Measurements from ENCODE around the gene SYCP1. TPM values are rescaled to one million over a fixed set of nuclear protein-coding genes. Genes with fewer than 3 reads are reported as not detected.
"Not testable (repeated sequence)": the region's sequence is repeated elsewhere in the genome, so short reads cannot be mapped to it uniquely, and the experiment has no call there.

SYCP1 gene
- total and polyA plus RNA-seq, 8 donors: not detected

DNA sequence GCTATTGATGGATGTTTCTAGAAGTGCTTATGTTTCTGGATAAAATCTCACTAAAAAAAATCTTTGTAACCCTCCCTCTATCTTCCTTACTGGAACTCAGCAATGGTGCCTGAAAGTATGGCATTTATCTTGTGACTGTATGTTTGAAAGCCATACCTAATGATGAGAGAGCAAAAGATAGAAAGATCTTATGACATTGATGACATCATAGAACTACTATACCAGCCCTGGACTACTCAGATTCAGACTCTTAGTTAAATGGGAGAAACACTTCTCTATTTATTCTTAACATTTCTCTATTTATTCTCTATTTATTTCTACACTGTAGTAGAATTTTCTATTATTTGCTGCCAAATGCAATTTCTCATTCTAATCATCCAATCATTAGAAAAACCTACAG is 32.7 kb upstream of the SYCP1 start:
- no peak overlapping the region for H3K4me3 ChIP-seq
- peaks cover 0 to 13% (median 5%) of the 10 kb centered on the region in 4 donors for H3K9me3 ChIP-seq
- no peaks in the 10 kb centered on the region for H3K4me1 ChIP-seq
- DNase-seq: no peak
- no peak for TF ChIP-seq POLR2AphosphoS5 (IDR thresholded peaks at IDR 0.05)
- TF ChIP-seq POLR2A (IDR thresholded peaks at IDR 0.05): no peak
- TF ChIP-seq EP300 (IDR thresholded peaks at IDR 0.05): no peak
- TF ChIP-seq, protein P1, sequence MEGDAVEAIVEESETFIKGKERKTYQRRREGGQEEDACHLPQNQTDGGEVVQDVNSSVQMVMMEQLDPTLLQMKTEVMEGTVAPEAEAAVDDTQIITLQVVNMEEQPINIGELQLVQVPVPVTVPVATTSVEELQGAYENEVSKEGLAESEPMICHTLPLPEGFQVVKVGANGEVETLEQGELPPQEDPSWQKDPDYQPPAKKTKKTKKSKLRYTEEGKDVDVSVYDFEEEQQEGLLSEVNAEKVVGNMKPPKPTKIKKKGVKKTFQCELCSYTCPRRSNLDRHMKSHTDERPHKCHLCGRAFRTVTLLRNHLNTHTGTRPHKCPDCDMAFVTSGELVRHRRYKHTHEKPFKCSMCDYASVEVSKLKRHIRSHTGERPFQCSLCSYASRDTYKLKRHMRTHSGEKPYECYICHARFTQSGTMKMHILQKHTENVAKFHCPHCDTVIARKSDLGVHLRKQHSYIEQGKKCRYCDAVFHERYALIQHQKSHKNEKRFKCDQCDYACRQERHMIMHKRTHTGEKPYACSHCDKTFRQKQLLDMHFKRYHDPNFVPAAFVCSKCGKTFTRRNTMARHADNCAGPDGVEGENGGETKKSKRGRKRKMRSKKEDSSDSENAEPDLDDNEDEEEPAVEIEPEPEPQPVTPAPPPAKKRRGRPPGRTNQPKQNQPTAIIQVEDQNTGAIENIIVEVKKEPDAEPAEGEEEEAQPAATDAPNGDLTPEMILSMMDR (IDR thresholded peaks at IDR 0.05): no peak
- H3K27ac ChIP-seq: no peak overlapping the region
- no peaks in the 10 kb centered on the region for H3K27me3 ChIP-seq
- H3K36me3 ChIP-seq: no peaks in the 10 kb centered on the region
- intact Hi-C loops (cut with DNase I; ENCODE audit: low total_unique reads): no loop called here

DNA sequence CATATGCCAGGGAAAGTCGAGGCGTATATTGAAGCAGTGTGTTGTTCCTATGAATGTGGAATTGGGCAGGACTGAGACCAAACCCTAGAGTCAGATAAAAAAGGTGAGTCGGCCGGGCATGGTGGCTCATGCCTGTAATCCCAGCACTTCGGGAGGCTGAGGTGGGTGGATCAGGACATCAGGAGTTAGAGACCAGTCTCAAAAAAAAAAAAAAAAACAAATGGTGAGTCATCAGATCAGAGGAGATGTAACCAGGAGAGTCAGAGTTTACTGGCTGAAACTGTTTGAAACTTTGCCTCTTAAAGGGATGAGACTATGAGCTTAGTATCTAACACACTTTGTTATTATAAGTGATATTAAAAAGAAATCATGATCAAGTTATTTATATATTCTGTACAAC is 26.4 kb upstream of the SYCP1 start:
- WGBS, 5 donors: 77 to 84% (median 82%) methylated on average over 5 of the region's 5 CpGs
- Histone ChIP-seq H3K27ac (no peak overlapping the region), H3K27me3 (no peaks in the 10 kb centered on the region), H3K36me3 (no peaks in the 10 kb centered on the region), H3K4me1 (no peaks in the 10 kb centered on the region), H3K4me3 (no peak overlapping the region), H3K9me3 (peaks cover 0 to 9% (median 4%) of the 10 kb centered on the region in 4 donors)
- no peak for DNase-seq
- no peak for TF ChIP-seq POLR2A (IDR thresholded peaks at IDR 0.05)
- TF ChIP-seq, protein P1 (IDR thresholded peaks at IDR 0.05): no peak
- TF ChIP-seq POLR2AphosphoS5 (IDR thresholded peaks at IDR 0.05): no peak
- TF ChIP-seq EP300 (IDR thresholded peaks at IDR 0.05): no peak
- intact Hi-C loops (cut with DNase I; ENCODE audit: low total_unique reads): no loop called here

DNA sequence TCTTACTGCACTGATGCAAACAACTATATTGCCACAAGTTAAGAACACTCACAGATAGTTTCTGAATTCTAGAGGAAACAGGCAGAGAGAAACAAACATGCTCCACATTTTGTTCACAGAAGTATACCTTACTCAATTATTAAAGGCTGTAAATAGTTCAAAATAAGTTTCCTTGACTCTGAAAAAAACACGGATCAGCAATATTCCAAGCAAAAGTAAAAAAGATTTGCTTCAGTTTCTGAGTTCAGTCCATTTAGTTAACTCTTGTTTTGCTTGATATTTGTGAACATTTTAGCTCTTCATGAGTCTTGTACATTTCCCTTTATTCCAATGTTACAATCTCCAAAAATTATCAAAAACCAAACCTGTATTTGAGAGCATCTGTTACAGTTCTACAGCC is 24.6 kb upstream of the SYCP1 start:
- WGBS, 5 donors: 53 to 80% (median 66%) methylated on average over 1 of the region's 1 CpG
- H3K9me3 ChIP-seq; H3K27ac ChIP-seq; H3K27me3 ChIP-seq; intact Hi-C loops (cut with DNase I; ENCODE audit: low total_unique reads); H3K36me3 ChIP-seq; DNase-seq; H3K4me1 ChIP-seq; H3K4me3 ChIP-seq: not testable (repeated sequence)

DNA sequence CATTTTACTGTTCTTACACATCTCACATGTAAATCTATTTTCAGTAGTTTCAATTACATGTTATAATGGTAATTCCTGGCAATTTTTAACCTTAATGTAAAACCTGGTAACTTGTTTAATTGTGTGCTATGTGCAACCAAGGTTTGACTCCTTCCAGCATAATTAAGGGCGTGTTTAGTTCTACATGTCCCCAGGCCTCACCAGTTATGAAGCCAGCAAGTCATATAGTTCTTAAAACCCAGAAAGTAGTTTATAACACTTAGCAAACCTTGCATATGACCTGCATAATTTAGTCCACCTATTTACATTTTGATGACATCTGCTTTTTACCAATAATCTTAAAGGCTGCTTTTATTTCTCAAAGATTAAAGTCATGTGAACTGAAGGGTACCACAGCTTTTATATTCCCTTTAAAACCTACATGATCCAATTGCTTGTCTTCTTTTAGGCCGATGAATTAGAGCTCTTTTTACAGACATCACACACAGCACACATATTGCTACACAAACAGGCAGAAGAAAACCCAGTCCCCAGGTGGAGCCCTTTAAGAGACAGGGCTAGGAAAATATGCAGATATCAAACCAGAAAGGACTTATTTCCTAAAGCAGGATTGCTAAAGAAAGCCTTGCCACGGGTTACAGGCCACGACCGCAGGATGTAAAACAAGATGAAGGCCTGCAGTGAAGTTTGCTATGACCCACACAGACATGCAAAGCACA is 23.2 kb upstream of the SYCP1 start:
- no peak for DNase-seq
- TF ChIP-seq, protein P1 (IDR thresholded peaks at IDR 0.05): no peak
- no peak for TF ChIP-seq EP300 (IDR thresholded peaks at IDR 0.05)
- no peak for TF ChIP-seq POLR2A (IDR thresholded peaks at IDR 0.05)
- TF ChIP-seq POLR2AphosphoS5 (IDR thresholded peaks at IDR 0.05): no peak
- no peak overlapping the region for H3K27ac ChIP-seq
- no peaks in the 10 kb centered on the region for H3K36me3 ChIP-seq
- H3K4me1 ChIP-seq: no peaks in the 10 kb centered on the region
- intact Hi-C loops (cut with DNase I; ENCODE audit: low total_unique reads): no loop called here
- 79 to 88% (median 83%) methylated on average over 5 of the region's 5 CpGs for WGBS, 5 donors
- no peak overlapping the region for H3K4me3 ChIP-seq
- H3K9me3 ChIP-seq: peaks cover 0 to 4% (median 0%) of the 10 kb centered on the region in 4 donors
- H3K27me3 ChIP-seq: no peaks in the 10 kb centered on the region

DNA sequence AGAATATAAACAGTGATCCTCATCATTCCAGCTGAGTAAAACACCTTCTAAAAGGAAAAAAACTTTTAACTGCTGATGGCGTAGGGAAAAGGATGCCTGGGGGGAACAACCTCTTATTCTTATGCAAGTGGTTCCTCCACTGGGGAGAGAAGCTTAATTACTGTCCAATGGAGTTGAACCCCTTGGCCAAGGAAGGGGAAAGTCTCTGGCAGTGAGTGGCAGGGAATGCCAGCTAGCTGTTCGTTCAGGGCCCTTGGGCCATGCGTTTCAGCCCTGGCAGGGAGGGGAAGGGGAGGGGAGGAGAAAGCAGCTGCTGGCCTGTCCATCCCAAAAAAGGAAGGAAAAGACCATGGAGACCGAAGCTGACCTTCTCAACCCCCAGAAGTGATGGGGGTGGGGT is 22.6 kb upstream of the SYCP1 start:
- H3K4me1 ChIP-seq: no peaks in the 10 kb centered on the region
- TF ChIP-seq EP300 (IDR thresholded peaks at IDR 0.05) (no peak), POLR2A (IDR thresholded peaks at IDR 0.05) (no peak), POLR2AphosphoS5 (IDR thresholded peaks at IDR 0.05) (no peak)
- TF ChIP-seq, protein P1 (IDR thresholded peaks at IDR 0.05): no peak
- no peaks in the 10 kb centered on the region for H3K36me3 ChIP-seq
- H3K27ac ChIP-seq: no peak overlapping the region
- H3K9me3 ChIP-seq: peaks cover 0 to 4% (median 0%) of the 10 kb centered on the region in 4 donors
- DNase-seq: no peak
- H3K4me3 ChIP-seq: no peak overlapping the region
- WGBS, 5 donors: 64 to 90% (median 79%) methylated on average over 4 of the region's 4 CpGs
- no peaks in the 10 kb centered on the region for H3K27me3 ChIP-seq
- intact Hi-C loops (cut with DNase I; ENCODE audit: low total_unique reads): no loop called here

Data from stomach (tissue), 9 donors.